PFSK-1 (cell line): ENCODE data around the gene LRRC32.

ENCODE experiments used
- FOXP2 ChIP-seq: optimal IDR thresholded peaks from 2 replicates; pipeline ENCODE3; 2011; ENCODE audit warnings: borderline replicate concordance, control low read depth, inconsistent platforms; ENCODE audit not compliant: insufficient read depth; ENCODE audit errors: extremely low read length, extremely low read depth
- POLR2AphosphoS5 ChIP-seq: IDR thresholded peaks from 2 replicates; pipeline ENCODE4 v1.6.1; 2012; ENCODE audit warnings: low read depth, mild to moderate bottlenecking, control low read depth, low read length, moderate library complexity
- SIN3A ChIP-seq: IDR thresholded peaks from 2 replicates; pipeline ENCODE4 v1.6.1; 2012; ENCODE audit warnings: mild to moderate bottlenecking, low read length, moderate library complexity, borderline replicate concordance; ENCODE audit not compliant: insufficient read depth
- TAF1 ChIP-seq: IDR thresholded peaks from 2 replicates; pipeline ENCODE4 v1.6.1; 2012; ENCODE audit warnings: low read length, control low read depth, borderline replicate concordance; ENCODE audit not compliant: insufficient read depth
- TF ChIP-seq, protein P1 (sequence below), 2 experiments: IDR thresholded peaks; 2 replicates each; pipeline versions ENCODE4 v1.6.1 to v1.8.0; 2011 to 2012; ENCODE audit warnings: low read depth in 2 of 2, low read length in 2 of 2, control low read depth in 1 of 2, inconsistent platforms in 1 of 2, mild to moderate bottlenecking in 1 of 2, moderate library complexity in 1 of 2; ENCODE audit not compliant: insufficient read depth in 1 of 2

Gene LRRC32

GRCh38 chr11:76689313-76690260 is 19.0 kb upstream of the LRRC32 start:
- TF ChIP-seq, protein P1, sequence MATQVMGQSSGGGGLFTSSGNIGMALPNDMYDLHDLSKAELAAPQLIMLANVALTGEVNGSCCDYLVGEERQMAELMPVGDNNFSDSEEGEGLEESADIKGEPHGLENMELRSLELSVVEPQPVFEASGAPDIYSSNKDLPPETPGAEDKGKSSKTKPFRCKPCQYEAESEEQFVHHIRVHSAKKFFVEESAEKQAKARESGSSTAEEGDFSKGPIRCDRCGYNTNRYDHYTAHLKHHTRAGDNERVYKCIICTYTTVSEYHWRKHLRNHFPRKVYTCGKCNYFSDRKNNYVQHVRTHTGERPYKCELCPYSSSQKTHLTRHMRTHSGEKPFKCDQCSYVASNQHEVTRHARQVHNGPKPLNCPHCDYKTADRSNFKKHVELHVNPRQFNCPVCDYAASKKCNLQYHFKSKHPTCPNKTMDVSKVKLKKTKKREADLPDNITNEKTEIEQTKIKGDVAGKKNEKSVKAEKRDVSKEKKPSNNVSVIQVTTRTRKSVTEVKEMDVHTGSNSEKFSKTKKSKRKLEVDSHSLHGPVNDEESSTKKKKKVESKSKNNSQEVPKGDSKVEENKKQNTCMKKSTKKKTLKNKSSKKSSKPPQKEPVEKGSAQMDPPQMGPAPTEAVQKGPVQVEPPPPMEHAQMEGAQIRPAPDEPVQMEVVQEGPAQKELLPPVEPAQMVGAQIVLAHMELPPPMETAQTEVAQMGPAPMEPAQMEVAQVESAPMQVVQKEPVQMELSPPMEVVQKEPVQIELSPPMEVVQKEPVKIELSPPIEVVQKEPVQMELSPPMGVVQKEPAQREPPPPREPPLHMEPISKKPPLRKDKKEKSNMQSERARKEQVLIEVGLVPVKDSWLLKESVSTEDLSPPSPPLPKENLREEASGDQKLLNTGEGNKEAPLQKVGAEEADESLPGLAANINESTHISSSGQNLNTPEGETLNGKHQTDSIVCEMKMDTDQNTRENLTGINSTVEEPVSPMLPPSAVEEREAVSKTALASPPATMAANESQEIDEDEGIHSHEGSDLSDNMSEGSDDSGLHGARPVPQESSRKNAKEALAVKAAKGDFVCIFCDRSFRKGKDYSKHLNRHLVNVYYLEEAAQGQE (IDR thresholded peaks at IDR 0.05; ENCODE audit: insufficient read depth in 1 of 2, low read depth in 2 of 2, low read length in 2 of 2): no peak
- peak; percentile 19 for TF ChIP-seq FOXP2

GRCh38 chr11:76688146-76688545 is 17.6 kb upstream of the LRRC32 start:
- TF ChIP-seq FOXP2 (no peak), POLR2AphosphoS5 (no peak), TAF1 (no peak), SIN3A (no peak)
- TF ChIP-seq, protein P1 (IDR thresholded peaks at IDR 0.05; ENCODE audit: insufficient read depth in 1 of 2, low read depth in 2 of 2, low read length in 2 of 2): no peak

GRCh38 chr11:76686261-76687079 is 15.9 kb upstream of the LRRC32 start:
- TF ChIP-seq POLR2AphosphoS5 (no peak), SIN3A (no peak), FOXP2 (no peak)
- TF ChIP-seq, protein P1 (IDR thresholded peaks at IDR 0.05; ENCODE audit: insufficient read depth in 1 of 2, low read depth in 2 of 2, low read length in 2 of 2): no peak

DNA sequence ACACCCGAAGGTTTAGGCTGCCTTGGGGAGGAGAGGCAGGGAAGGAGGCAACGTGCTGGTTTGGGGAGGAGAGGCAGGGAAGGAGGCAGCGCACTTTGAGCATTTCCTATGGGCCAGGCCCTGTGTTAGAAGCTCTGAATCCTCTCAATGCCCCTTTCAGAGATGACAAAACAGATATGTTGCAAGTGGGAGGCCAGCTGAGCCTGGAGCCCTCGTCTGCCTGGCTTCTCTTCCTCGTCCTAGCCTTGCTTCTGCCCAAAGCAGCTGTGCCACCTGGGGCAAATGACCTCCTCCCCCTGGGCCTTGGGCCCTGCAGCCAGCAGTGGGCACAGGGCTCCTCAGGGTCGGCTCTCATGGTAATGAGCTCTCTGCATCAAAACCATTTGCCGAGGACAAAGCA is 15.3 kb upstream of the LRRC32 start:
- TF ChIP-seq TAF1 (no peak), SIN3A (no peak), FOXP2 (no peak), POLR2AphosphoS5 (no peak)
- TF ChIP-seq, protein P1 (IDR thresholded peaks at IDR 0.05; ENCODE audit: insufficient read depth in 1 of 2, low read depth in 2 of 2, low read length in 2 of 2): no peak
